Thyroid gland (tissue), 4 donors: ENCODE measurements around the gene CBR1.
A peak's percentile ranks its signal among the peaks of the same experiment; 100 is the strongest.

Experiments
- POLR2A ChIP-seq, 2 donors: fragments of 450-650 bp; IDR thresholded peaks; one replicate each; pipeline ENCODE4 v1.6.1; 2017; ENCODE audit warnings: antibody characterized with exemption in 2 of 2, mild to moderate bottlenecking in 2 of 2, moderate library complexity in 1 of 2
- TF ChIP-seq, protein P1 (sequence below), 6 experiments: fragments of 200-600 bp in 3 of 6; fragments of 450-650 bp in 3 of 6; sonication (generic) in 3 of 6; IDR thresholded peaks; one replicate each; pipeline ENCODE4 v1.5.1; 2016 to 2019; ENCODE audit warnings: antibody characterized with exemption in 6 of 6, mild to moderate bottlenecking in 2 of 6, inconsistent platforms in 1 of 6, moderate library complexity in 1 of 6

DNA sequence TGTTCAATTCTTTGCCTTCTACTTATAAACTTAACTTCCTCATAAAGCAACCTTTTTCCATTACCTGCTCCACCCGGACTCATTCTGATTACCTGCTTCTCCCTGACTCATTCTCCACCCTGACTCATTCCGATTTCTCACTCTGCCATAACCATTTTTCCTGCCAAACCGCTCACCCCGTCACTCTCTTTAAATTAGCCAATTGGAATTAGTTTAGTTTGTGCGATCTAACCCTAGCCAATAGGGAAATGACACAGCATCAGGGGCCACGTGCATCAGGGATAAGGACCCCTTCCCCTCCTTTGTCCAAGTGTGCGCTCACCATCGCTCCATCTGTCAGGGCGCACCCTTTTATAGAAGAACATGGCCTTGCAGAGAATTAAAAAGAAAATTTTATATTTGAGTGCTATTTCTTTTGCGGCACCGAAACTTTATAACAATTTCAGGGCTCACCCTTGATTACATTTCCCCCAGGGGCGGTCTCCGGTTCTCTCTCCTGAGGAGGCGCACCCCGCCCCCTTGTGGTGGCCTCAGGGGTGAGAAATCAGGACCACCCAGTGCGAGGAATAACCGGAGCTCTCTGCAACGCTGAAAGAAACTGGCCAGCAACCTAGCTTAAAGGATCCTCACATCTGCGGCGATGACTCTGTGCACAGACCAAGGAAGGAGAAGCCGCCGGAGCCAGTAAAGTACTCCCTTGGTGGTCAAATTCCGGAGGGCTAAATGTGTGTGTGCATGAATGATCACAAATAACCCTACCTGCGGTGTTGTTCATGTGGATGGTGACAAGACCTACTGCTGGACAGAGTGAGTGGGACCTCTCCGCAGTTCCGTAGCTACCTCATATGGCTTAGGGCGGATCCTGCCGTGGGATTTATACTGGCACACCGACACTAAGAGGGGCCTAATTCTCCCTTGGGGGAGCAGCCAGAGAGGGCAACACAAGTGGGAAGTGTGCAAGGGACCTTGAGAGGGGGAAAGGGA lies 34.8 kb downstream of the CBR1 start:
- TF ChIP-seq, protein P1, sequence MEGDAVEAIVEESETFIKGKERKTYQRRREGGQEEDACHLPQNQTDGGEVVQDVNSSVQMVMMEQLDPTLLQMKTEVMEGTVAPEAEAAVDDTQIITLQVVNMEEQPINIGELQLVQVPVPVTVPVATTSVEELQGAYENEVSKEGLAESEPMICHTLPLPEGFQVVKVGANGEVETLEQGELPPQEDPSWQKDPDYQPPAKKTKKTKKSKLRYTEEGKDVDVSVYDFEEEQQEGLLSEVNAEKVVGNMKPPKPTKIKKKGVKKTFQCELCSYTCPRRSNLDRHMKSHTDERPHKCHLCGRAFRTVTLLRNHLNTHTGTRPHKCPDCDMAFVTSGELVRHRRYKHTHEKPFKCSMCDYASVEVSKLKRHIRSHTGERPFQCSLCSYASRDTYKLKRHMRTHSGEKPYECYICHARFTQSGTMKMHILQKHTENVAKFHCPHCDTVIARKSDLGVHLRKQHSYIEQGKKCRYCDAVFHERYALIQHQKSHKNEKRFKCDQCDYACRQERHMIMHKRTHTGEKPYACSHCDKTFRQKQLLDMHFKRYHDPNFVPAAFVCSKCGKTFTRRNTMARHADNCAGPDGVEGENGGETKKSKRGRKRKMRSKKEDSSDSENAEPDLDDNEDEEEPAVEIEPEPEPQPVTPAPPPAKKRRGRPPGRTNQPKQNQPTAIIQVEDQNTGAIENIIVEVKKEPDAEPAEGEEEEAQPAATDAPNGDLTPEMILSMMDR (IDR thresholded peaks at IDR 0.05): peak in 2 of 6 experiments; percentile 46 to 51
- TF ChIP-seq POLR2A (IDR thresholded peaks at IDR 0.05): no peak
